ENCODE data around the gene TRIM65.

GRCh38 chr17:75891022-75891604, 5.6 kb downstream of the TRIM65 start:
- TF ChIP-seq CTCF (IDR thresholded peaks at IDR 0.05) (no peak), EP300 (IDR thresholded peaks at IDR 0.05) (no peak), POLR2A (IDR thresholded peaks at IDR 0.05; ENCODE audit: low read depth) (no peak)

Data from esophagus muscularis mucosa (tissue), 4 donors.